NB4 (cell line): Measurements from ENCODE around the gene SLPI.

Experiments used
- CTCF ChIP-seq: IDR thresholded peaks from one replicate; pipeline ENCODE4 v1.5.1; 2012; ENCODE audit warnings: low read depth, low read length
- POLR2A ChIP-seq: IDR thresholded peaks from 2 replicates; pipeline ENCODE4 v1.6.1; 2011; ENCODE audit warnings: mild to moderate bottlenecking; ENCODE audit not compliant: insufficient read length; ENCODE audit errors: extremely low read depth

DNA sequence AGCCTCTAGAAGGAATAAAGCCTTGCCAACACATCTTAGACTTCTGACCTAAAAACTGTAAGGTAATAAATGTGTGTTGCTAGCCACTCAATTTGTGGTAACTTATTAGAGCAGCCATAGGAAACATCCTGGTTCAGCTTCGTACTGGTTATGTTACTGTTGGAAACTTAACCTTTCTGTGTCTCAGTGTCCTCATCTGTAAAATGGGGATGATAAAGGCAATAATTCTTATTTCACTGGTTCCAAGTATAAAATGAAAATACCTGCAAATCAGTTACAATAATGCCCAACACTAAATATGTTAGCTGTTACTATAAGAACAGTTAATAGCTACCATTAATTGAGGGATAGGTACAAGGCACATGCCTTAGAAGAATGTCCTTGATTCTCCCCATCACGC, 38.0 kb upstream of the SLPI start:
- TF ChIP-seq CTCF: no peak
- no peak for TF ChIP-seq POLR2A
